ENCODE results near the gene UBE3B.

UBE3B gene

GRCh38 chr12:109580684-109581333 is 103.4 kb downstream of the UBE3B start:
- no peak overlapping the region for H3K4me3 Mint-ChIP-seq
- peaks cover 2% of the 10 kb centered on the region for H3K4me1 Mint-ChIP-seq (ENCODE audit: low read depth)
- H3K27me3 Mint-ChIP-seq = no peaks in the 10 kb centered on the region
- H3K27ac Mint-ChIP-seq = no peak overlapping the region
- peaks cover 12% of the 10 kb centered on the region for H3K36me3 Mint-ChIP-seq
- no peaks in the 10 kb centered on the region for H3K9me3 Mint-ChIP-seq (ENCODE audit: low read depth)

- no peaks in the 10 kb centered on the region for H3K27me3 Mint-ChIP-seq
- peaks cover 10% of the 10 kb centered on the region for H3K36me3 Mint-ChIP-seq
- H3K4me3 Mint-ChIP-seq = no peak overlapping the region
- no peaks in the 10 kb centered on the region for H3K9me3 Mint-ChIP-seq (ENCODE audit: low read depth)
- peaks cover under 1% of the 10 kb centered on the region for H3K4me1 Mint-ChIP-seq (ENCODE audit: low read depth)
- H3K27ac Mint-ChIP-seq = no peak overlapping the region
These were observed 103.9 kb downstream of the UBE3B start for GRCh38 chr12:109581334-109581691.

GRCh38 chr12:109581856-109582255 is 104.4 kb downstream of the UBE3B start:
- Mint-ChIP-seq H3K36me3 (peaks cover 10% of the 10 kb centered on the region), H3K4me1 (ENCODE audit: low read depth) (no peaks in the 10 kb centered on the region), H3K4me3 (no peak overlapping the region), H3K27ac (no peak overlapping the region), H3K27me3 (no peaks in the 10 kb centered on the region), H3K9me3 (ENCODE audit: low read depth) (no peaks in the 10 kb centered on the region)

GRCh38 chr12:109582636-109583035 is 105.2 kb downstream of the UBE3B start:
- peaks cover 10% of the 10 kb centered on the region for H3K36me3 Mint-ChIP-seq
- H3K9me3 Mint-ChIP-seq (ENCODE audit: low read depth) = no peaks in the 10 kb centered on the region
- no peaks in the 10 kb centered on the region for H3K27me3 Mint-ChIP-seq
- H3K4me3 Mint-ChIP-seq = no peak overlapping the region
- H3K4me1 Mint-ChIP-seq (ENCODE audit: low read depth) = no peaks in the 10 kb centered on the region
- no peak overlapping the region for H3K27ac Mint-ChIP-seq

GRCh38 chr12:109583733-109584132 is 106.3 kb downstream of the UBE3B start:
- H3K27ac Mint-ChIP-seq = no peak overlapping the region
- peaks cover 10% of the 10 kb centered on the region for H3K36me3 Mint-ChIP-seq
- H3K4me3 Mint-ChIP-seq = no peak overlapping the region
- no peaks in the 10 kb centered on the region for H3K9me3 Mint-ChIP-seq (ENCODE audit: low read depth)
- H3K27me3 Mint-ChIP-seq = no peaks in the 10 kb centered on the region
- no peaks in the 10 kb centered on the region for H3K4me1 Mint-ChIP-seq (ENCODE audit: low read depth)
